Ovary (tissue), 3 donors: ENCODE results near the gene SSPN.

Experiments used
- CTCF ChIP-seq, 3 donors: fragments of 450-650 bp in 2 of 3; fragments of 200-600 bp in 1 of 3; IDR thresholded peaks; one replicate each; pipeline versions ENCODE4 v1.5.1 to v1.8.0; 2016 to 2022; ENCODE audit warnings: antibody characterized with exemption in 3 of 3, mild to moderate bottlenecking in 1 of 3
- POLR2A ChIP-seq: fragments of 450-650 bp; IDR thresholded peaks from one replicate; pipeline ENCODE4 v1.6.1; 2017; ENCODE audit warnings: antibody characterized with exemption, mild to moderate bottlenecking, moderate library complexity
- donor health status: DM: no; HTN: no; CAD: no.

- no peak for TF ChIP-seq CTCF (IDR thresholded peaks at IDR 0.05)
- no peak for TF ChIP-seq POLR2A
These were observed 32.5 kb upstream of the SSPN start for GRCh38 chr12:26162905-26163304.
